ENCODE results near the gene MAP2.

GRCh38 chr2:209474960-209475359, 51.1 kb downstream of the MAP2 start:
- TF ChIP-seq, protein P1, sequence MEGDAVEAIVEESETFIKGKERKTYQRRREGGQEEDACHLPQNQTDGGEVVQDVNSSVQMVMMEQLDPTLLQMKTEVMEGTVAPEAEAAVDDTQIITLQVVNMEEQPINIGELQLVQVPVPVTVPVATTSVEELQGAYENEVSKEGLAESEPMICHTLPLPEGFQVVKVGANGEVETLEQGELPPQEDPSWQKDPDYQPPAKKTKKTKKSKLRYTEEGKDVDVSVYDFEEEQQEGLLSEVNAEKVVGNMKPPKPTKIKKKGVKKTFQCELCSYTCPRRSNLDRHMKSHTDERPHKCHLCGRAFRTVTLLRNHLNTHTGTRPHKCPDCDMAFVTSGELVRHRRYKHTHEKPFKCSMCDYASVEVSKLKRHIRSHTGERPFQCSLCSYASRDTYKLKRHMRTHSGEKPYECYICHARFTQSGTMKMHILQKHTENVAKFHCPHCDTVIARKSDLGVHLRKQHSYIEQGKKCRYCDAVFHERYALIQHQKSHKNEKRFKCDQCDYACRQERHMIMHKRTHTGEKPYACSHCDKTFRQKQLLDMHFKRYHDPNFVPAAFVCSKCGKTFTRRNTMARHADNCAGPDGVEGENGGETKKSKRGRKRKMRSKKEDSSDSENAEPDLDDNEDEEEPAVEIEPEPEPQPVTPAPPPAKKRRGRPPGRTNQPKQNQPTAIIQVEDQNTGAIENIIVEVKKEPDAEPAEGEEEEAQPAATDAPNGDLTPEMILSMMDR (conservative IDR thresholded peaks at IDR 0.05 in 1 of 2, IDR thresholded peaks at IDR 0.05 in 1 of 2; ENCODE audit: extremely low read depth in 1 of 2, insufficient read depth in 1 of 2, low read depth in 1 of 2, low read length in 2 of 2), result no peak
- TF ChIP-seq EZH2 (IDR thresholded peaks at IDR 0.05; ENCODE audit: borderline replicate concordance, low read length), result no peak
